GM12878 (cell line): ENCODE results near the gene F13B. TPM values are rescaled to one million over a fixed set of nuclear protein-coding genes. Genes with fewer than 3 reads are reported as not detected.
A peak's percentile ranks its signal among the peaks of the same experiment; 100 is the strongest.

ENCODE experiments used
- ATAC-seq: fragments of 200-7000 bp; cut with Tn5 transposase; 3 replicates; pipeline ENCODE4 v1.9.1; 2020; ENCODE audit warnings: mild to moderate bottlenecking, moderate library complexity
- Bru-seq: library from RNA; stranded (reverse); fragments of 400-500 nt; gene quantifications from one replicate; lab custom pipeline; 2021; lab: Mats Ljungman, UMichigan
- BruChase-seq, 2 experiments: library from RNA; stranded (reverse); fragments of 400-500 nt; gene quantifications; one replicate each; lab custom pipeline; 2021; lab: Mats Ljungman, UMichigan
- BruUV-seq: library from RNA; stranded (reverse); fragments of 400-500 nt; replicated peaks from 2 replicates; lab custom pipeline; 2021; lab: Mats Ljungman, UMichigan
- CTCF ChIA-PET: fragments of 300-600 bp; sonication (Branson Sonifier 250); formaldehyde crosslinking; extraction: SDS; loops from one replicate; lab custom pipeline; 2021; ENCODE audit warnings: inconsistent platforms; lab: Yijun Ruan, JAX
- POLR2A ChIA-PET: fragments of 350-600 bp; formaldehyde crosslinking; extraction: SDS; loops from one replicate; lab custom pipeline; 2021; ENCODE audit warnings: inconsistent platforms; lab: Charles Lee
- RAD21 ChIA-PET: fragments of 300-600 bp; sonication (Branson Sonifier 250); formaldehyde crosslinking; loops from one replicate; lab custom pipeline; 2023; ENCODE audit warnings: antibody characterized with exemption; ENCODE audit not compliant: unreplicated experiment; lab: Charles Lee
- SMC1A ChIA-PET: fragments of 300-600 bp; sonication (Branson Sonifier 250); formaldehyde crosslinking; loops from one replicate; lab custom pipeline; 2023; ENCODE audit not compliant: unreplicated experiment, uncharacterized antibody; lab: Charles Lee
- DNase-seq: peaks from one replicate; pipeline ENCODE4 v3.0.0-alpha.2; 2011; ENCODE audit warnings: low read depth, low spot score
- FAIRE-seq: peaks from 3 replicates; lab custom pipeline; 2011; peaks lifted over from hg19 to GRCh38; lab: Jason Lieb, UNC
- H2AFZ ChIP-seq: 2 replicates; pipeline ENCODE4 v1.6.0; 2011; ENCODE audit warnings: low read depth, low read length, control low read depth; ENCODE audit not compliant: control insufficient read depth
- H3K27ac ChIP-seq: 2 replicates; pipeline ENCODE4 v1.5.1; 2011; ENCODE audit warnings: control low read depth; ENCODE audit not compliant: control insufficient read depth, insufficient read depth
- H3K27me3 ChIP-seq, 2 experiments: replicated peaks in 1 of 2; 2 replicates each; pipeline versions ENCODE4 v1.6.0 to v1.6.1; 2011; ENCODE audit warnings: low read length in 1 of 2; ENCODE audit not compliant: control insufficient read depth in 2 of 2, insufficient read depth in 2 of 2
- H3K36me3 ChIP-seq, 2 experiments: 2 replicates each; pipeline ENCODE4 v1.5.1; 2011; ENCODE audit warnings: low read length in 1 of 2; ENCODE audit not compliant: control insufficient read depth in 2 of 2, insufficient read depth in 2 of 2
- H3K4me1 ChIP-seq: 2 replicates; pipeline ENCODE4 v1.6.1; 2011; ENCODE audit warnings: mild to moderate bottlenecking, low read length, moderate library complexity, mixed read lengths; ENCODE audit not compliant: control insufficient read depth, insufficient read depth
- H3K4me2 ChIP-seq: 2 replicates; pipeline ENCODE4 v1.6.0; 2011; ENCODE audit warnings: control low read depth; ENCODE audit not compliant: control insufficient read depth, insufficient read depth
- H3K4me3 ChIP-seq: fragments of 200-600 bp; sonication (generic); 2 replicates; pipeline ENCODE4 v1.5.1; 2016
- H3K79me2 ChIP-seq: 2 replicates; pipeline ENCODE4 v1.6.0; 2011; ENCODE audit warnings: low read length; ENCODE audit not compliant: control insufficient read depth, insufficient read depth
- H3K9ac ChIP-seq: 2 replicates; pipeline ENCODE4 v1.8.0; 2011; ENCODE audit warnings: low read length, control low read depth, mixed read lengths; ENCODE audit not compliant: control insufficient read depth, insufficient read depth
- H3K9me3 ChIP-seq: replicated peaks from 3 replicates; pipeline ENCODE4 v1.5.1; 2011; ENCODE audit warnings: mild to moderate bottlenecking, low read length; ENCODE audit not compliant: control insufficient read depth, insufficient read depth
- H4K20me1 ChIP-seq: 2 replicates; pipeline ENCODE4 v1.6.0; 2011; ENCODE audit not compliant: control insufficient read depth, insufficient read depth
- EED ChIP-seq: sonication (generic); IDR thresholded peaks from 2 replicates; pipeline ENCODE4 v1.6.1; 2016; ENCODE audit warnings: antibody characterized with exemption, low read depth
- EP300 ChIP-seq, 2 experiments: fragments of 150-350 bp in 1 of 2; IDR thresholded peaks; 2 replicates each; pipeline ENCODE4 v1.6.1; 2011 to 2012; ENCODE audit warnings: low read depth in 2 of 2, low read length in 2 of 2, borderline replicate concordance in 1 of 2, improper control_type of control experiment in 1 of 2, inconsistent platforms in 1 of 2; ENCODE audit not compliant: control insufficient read depth in 1 of 2
- MYB ChIP-seq: fragments of 150-350 bp; IDR thresholded peaks from 2 replicates; pipeline ENCODE4 v1.6.1; 2014; ENCODE audit warnings: mild to moderate bottlenecking, low read depth, low read length, borderline replicate concordance
- NR2C2 ChIP-seq: IDR thresholded peaks from 2 replicates; pipeline ENCODE4 v1.6.1; 2011; ENCODE audit warnings: borderline replicate concordance, low read depth; ENCODE audit not compliant: control insufficient read depth, insufficient read length
- RAD21 ChIP-seq: IDR thresholded peaks from 2 replicates; pipeline ENCODE4 v1.6.1; 2011; ENCODE audit warnings: mild to moderate bottlenecking, low read depth, low read length, moderate library complexity; ENCODE audit not compliant: insufficient read depth
- RBBP5 ChIP-seq: fragments of 200-600 bp; sonication (generic); conservative IDR thresholded peaks from 2 replicates; pipeline ENCODE4 v1.6.1; 2016
- RELA ChIP-seq: fragments of 450-650 bp; IDR thresholded peaks from 2 replicates; pipeline ENCODE4 v1.8.0; 2014; ENCODE audit warnings: borderline replicate concordance; ENCODE audit not compliant: partially characterized antibody
- SIN3A ChIP-seq: IDR thresholded peaks from 2 replicates; pipeline ENCODE4 v1.6.1; 2012; ENCODE audit warnings: low read depth, low read length, improper control_type of control experiment
- WRNIP1 ChIP-seq: IDR thresholded peaks from 2 replicates; pipeline ENCODE4 v1.6.1; 2011; ENCODE audit warnings: low read depth, low read length, improper control_type of control experiment, borderline replicate concordance
- WGBS: methylation state at CpG from one replicate; pipeline ENCODE4 v1.1.6; 2016; ENCODE audit warnings: low lambda C conversion rate; ENCODE audit not compliant: insufficient replicate concordance, insufficient coverage; ENCODE audit errors: missing lambda C conversion rate; 5-methylcytosine and 5-hydroxymethylcytosine counted together
- in situ Hi-C: fragments of 300-500 bp; cut with MboI; formaldehyde crosslinking; loops from 9 replicates; pipeline ENCODE4 v1.14.3; 2018; ENCODE audit warnings: mixed read lengths
- intact Hi-C: fragments of 100-400 bp; cut with micrococcal nuclease; formaldehyde crosslinking; loops from one replicate; pipeline ENCODE4 v1.14.2; 2022; ENCODE audit not compliant: unreplicated experiment
- long read RNA-seq, 2 experiments: library from polyadenylated mRNA; unstranded; transcript quantifications; one replicate each; pipeline ENCODE4 v2.0.0, GENCODE V29; 2019 to 2020
- polyA minus RNA-seq, 3 experiments: library from RNA; depleted of rRNA, polyadenylated mRNA; stranded (reverse); fragments of >200 nt; gene quantifications; 2 replicates each; pipeline ENCODE4 v1.2.3, GENCODE V29; 2011
- polyA plus RNA-seq, 11 experiments: library from polyadenylated mRNA; depleted of rRNA in 4 of 11; unstranded in 6 of 11; stranded (reverse) in 5 of 11; fragments of >200 nt; fragmentation: Nextera tagmentation in 4 of 11; fragmentation: Illumina TruSeq in 1 of 11; extraction: Ambion mirVana in 4 of 11; extraction: Trizol in 1 of 11; gene quantifications; 1 replicate in 1 of 11; 2 replicates in 10 of 11; pipeline versions ENCODE4 v1.2.1 to v1.2.3, GENCODE V29; 2011 to 2016; ENCODE audit warnings: inconsistent platforms in 2 of 11, missing spikeins in 2 of 11, low read depth in 1 of 11
- total RNA-seq, 4 experiments: library from RNA; depleted of rRNA in 3 of 4; stranded (reverse); fragments of >200 nt in 3 of 4; fragmentation: Illumina TruSeq in 1 of 4; extraction: Trizol in 1 of 4; gene quantifications; 2 replicates each; pipeline versions ENCODE4 v1.2.1 to v1.2.3, GENCODE V29; 2013 to 2021
- TF ChIP-seq, protein P1 (sequence below), 3 experiments: IDR thresholded peaks in 2 of 3; conservative IDR thresholded peaks in 1 of 3; 2 replicates each; pipeline ENCODE4 v1.5.1; 2011; ENCODE audit warnings: low read depth in 3 of 3, low read length in 3 of 3, mild to moderate bottlenecking in 3 of 3, control low read depth in 2 of 3, moderate library complexity in 2 of 3, inconsistent platforms in 1 of 3, mixed read lengths in 1 of 3; ENCODE audit not compliant: control insufficient read depth in 2 of 3, insufficient read depth in 1 of 3; ENCODE audit errors: extremely low read depth in 1 of 3
- TF ChIP-seq, protein P2 (sequence below): fragments of 450-650 bp; IDR thresholded peaks from 2 replicates; pipeline ENCODE4 v1.6.1; 2017; ENCODE audit warnings: antibody characterized with exemption, mild to moderate bottlenecking, moderate library complexity

The F13B gene, protein sequence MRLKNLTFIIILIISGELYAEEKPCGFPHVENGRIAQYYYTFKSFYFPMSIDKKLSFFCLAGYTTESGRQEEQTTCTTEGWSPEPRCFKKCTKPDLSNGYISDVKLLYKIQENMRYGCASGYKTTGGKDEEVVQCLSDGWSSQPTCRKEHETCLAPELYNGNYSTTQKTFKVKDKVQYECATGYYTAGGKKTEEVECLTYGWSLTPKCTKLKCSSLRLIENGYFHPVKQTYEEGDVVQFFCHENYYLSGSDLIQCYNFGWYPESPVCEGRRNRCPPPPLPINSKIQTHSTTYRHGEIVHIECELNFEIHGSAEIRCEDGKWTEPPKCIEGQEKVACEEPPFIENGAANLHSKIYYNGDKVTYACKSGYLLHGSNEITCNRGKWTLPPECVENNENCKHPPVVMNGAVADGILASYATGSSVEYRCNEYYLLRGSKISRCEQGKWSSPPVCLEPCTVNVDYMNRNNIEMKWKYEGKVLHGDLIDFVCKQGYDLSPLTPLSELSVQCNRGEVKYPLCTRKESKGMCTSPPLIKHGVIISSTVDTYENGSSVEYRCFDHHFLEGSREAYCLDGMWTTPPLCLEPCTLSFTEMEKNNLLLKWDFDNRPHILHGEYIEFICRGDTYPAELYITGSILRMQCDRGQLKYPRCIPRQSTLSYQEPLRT
- not detected in 2 replicates for total RNA-seq (2013; cell fraction: nucleolus; rRNA removed)
- total RNA-seq (2014; rRNA removed) = not detected in 2 replicates
- total RNA-seq (2014; rRNA removed; fragmentation: Illumina TruSeq; extraction: Trizol) = not detected in 2 replicates
- not detected in 2 replicates for total RNA-seq (2021)
- polyA plus RNA-seq (2011; ENCODE audit: low read depth) = not detected
- 0.10 TPM in 1 of 2 replicates, not detected in the other for polyA plus RNA-seq (2011; rRNA removed)
- polyA plus RNA-seq (2011; cell fraction: cytosol; rRNA removed) = not detected in 2 replicates
- 0.12 and 0.19 TPM in 2 replicates for polyA plus RNA-seq (2011; cell fraction: nucleus; rRNA removed)
- polyA plus RNA-seq (2012) = not detected in 2 replicates
- polyA plus RNA-seq (2014; fragmentation: Illumina TruSeq; extraction: Trizol) = not detected in 2 replicates
- under 1 TPM in 1 of 2 experiments, not detected in 1; 0.06 TPM for polyA plus RNA-seq (2014; fragmentation: Nextera tagmentation; extraction: Ambion mirVana)
- polyA plus RNA-seq (2014; rRNA removed) = not detected in 2 replicates
- not detected for polyA plus RNA-seq (2016; fragmentation: Nextera tagmentation; extraction: Ambion mirVana)
- polyA minus RNA-seq (2011; rRNA and poly(A)+ RNA removed) = not detected in 2 replicates
- polyA minus RNA-seq (2011; cell fraction: cytosol; rRNA and poly(A)+ RNA removed) = not detected in 2 replicates
- polyA minus RNA-seq (2011; cell fraction: nucleus; rRNA and poly(A)+ RNA removed) = not detected in 2 replicates
- Bru-seq, nascent RNA = percentile 12 among the genes with signal in this experiment
- percentile 28 among the genes with signal in this experiment for BruChase-seq, experiment 1, labeled RNA remaining after a 6-hour chase
- percentile 37 among the genes with signal in this experiment for BruChase-seq, experiment 2, labeled RNA remaining after a 2-hour chase
- long read RNA-seq, experiment 1 = 0 reads
- long read RNA-seq, experiment 2 = 0 reads

DNA sequence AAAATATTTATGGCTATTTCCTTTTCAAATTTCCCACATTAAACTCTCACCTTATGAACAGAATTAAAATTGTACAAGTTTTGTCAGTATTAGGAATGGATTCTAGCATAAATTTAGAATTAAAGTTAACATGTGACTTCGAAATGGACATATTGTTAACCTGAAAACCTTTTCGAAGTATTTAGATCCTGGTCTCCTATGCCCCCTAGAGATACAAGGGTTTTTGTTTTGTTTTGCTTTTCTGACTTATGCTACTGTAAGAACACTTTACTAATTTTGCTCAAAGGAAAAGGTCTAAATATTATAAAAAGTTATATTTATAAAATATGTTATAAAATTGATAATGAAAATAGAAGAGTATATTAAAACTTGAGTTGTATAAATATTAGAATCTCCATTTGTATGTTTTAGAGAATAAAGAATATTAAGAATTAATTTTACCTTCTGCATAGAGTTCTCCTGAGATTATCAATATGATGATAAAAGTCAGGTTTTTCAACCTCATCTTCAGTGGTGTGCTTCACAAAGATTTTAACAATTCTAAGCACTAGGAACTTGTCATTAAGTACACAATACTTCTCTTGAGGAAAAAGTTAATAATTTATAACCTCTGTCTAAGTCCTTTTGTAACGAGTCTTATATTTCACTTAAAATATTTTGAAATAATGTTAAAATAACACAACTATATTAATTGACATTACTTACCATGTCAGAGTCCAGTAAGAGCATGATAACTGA lies at the start of gene F13B:
Gene F13B (minus strand): TSS at position 542 of the 738 bp plus-strand sequence. CDS start 37 bp downstream, at position 505.
- WGBS = 0% methylated on average over 3 of the region's 3 CpGs
- intact Hi-C loops = no loop called here
- no peaks in the 10 kb centered on the region for H4K20me1 ChIP-seq
- ChIA-PET SMC1A (no interaction called here), CTCF (no interaction called here), RAD21 (no interaction called here), POLR2A (no interaction called here)
- H3K4me1 ChIP-seq = no peaks in the 10 kb centered on the region
- no TSS peak for BruUV-seq
- in situ Hi-C loops = no loop called here
- H3K4me3 ChIP-seq = no peak within 1 kb of the TSS
- H3K27ac ChIP-seq = no peak within 1 kb of the TSS
- no peak within 1 kb of the TSS for H3K4me2 ChIP-seq
- no peaks in the 10 kb centered on the region for H3K79me2 ChIP-seq
- no peaks in the 10 kb centered on the region for H3K27me3 ChIP-seq
- H3K9ac ChIP-seq = no peak within 1 kb of the TSS
- H2AFZ ChIP-seq = no peak within 1 kb of the TSS
- no peaks in the 10 kb centered on the region for H3K9me3 ChIP-seq
- H3K36me3 ChIP-seq = no peaks in the 10 kb centered on the region
- ATAC-seq (no peak), FAIRE-seq (no peak), DNase-seq (no peak)
- no peak for TF ChIP-seq MYB
- no peak for TF ChIP-seq NR2C2
- TF ChIP-seq EED = no peak
- TF ChIP-seq RELA = no peak
- TF ChIP-seq EP300 (IDR thresholded peaks at IDR 0.05; ENCODE audit: borderline replicate concordance in 1 of 2, control insufficient read depth in 1 of 2, low read depth in 2 of 2, low read length in 2 of 2) = no peak
- no peak for TF ChIP-seq SIN3A
- TF ChIP-seq RBBP5 = no peak
- TF ChIP-seq, protein P1, sequence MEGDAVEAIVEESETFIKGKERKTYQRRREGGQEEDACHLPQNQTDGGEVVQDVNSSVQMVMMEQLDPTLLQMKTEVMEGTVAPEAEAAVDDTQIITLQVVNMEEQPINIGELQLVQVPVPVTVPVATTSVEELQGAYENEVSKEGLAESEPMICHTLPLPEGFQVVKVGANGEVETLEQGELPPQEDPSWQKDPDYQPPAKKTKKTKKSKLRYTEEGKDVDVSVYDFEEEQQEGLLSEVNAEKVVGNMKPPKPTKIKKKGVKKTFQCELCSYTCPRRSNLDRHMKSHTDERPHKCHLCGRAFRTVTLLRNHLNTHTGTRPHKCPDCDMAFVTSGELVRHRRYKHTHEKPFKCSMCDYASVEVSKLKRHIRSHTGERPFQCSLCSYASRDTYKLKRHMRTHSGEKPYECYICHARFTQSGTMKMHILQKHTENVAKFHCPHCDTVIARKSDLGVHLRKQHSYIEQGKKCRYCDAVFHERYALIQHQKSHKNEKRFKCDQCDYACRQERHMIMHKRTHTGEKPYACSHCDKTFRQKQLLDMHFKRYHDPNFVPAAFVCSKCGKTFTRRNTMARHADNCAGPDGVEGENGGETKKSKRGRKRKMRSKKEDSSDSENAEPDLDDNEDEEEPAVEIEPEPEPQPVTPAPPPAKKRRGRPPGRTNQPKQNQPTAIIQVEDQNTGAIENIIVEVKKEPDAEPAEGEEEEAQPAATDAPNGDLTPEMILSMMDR (IDR thresholded peaks at IDR 0.05 in 2 of 3, conservative IDR thresholded peaks at IDR 0.05 in 1 of 3; ENCODE audit: control insufficient read depth in 2 of 3, extremely low read depth in 1 of 3, insufficient read depth in 1 of 3, low read depth in 3 of 3, low read length in 3 of 3) = peak in 1 of 3 experiments; percentile 15; a peak in 1 of 6 replicates
- TF ChIP-seq, protein P2, sequence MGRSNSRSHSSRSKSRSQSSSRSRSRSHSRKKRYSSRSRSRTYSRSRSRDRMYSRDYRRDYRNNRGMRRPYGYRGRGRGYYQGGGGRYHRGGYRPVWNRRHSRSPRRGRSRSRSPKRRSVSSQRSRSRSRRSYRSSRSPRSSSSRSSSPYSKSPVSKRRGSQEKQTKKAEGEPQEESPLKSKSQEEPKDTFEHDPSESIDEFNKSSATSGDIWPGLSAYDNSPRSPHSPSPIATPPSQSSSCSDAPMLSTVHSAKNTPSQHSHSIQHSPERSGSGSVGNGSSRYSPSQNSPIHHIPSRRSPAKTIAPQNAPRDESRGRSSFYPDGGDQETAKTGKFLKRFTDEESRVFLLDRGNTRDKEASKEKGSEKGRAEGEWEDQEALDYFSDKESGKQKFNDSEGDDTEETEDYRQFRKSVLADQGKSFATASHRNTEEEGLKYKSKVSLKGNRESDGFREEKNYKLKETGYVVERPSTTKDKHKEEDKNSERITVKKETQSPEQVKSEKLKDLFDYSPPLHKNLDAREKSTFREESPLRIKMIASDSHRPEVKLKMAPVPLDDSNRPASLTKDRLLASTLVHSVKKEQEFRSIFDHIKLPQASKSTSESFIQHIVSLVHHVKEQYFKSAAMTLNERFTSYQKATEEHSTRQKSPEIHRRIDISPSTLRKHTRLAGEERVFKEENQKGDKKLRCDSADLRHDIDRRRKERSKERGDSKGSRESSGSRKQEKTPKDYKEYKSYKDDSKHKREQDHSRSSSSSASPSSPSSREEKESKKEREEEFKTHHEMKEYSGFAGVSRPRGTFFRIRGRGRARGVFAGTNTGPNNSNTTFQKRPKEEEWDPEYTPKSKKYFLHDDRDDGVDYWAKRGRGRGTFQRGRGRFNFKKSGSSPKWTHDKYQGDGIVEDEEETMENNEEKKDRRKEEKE = no peak
- no peak for TF ChIP-seq WRNIP1
- TF ChIP-seq RAD21 = peak; percentile 21; the same call in 1 of the 2 replicates
